ENCODE results near the gene THRB.

The THRB gene

GRCh38 chr3:24447836-24448235 lies 46.8 kb downstream of the THRB start:
- CTCF ChIA-PET = no interaction called here
- POLR2A ChIA-PET = no interaction called here
- no peak for TF ChIP-seq CTCF (IDR thresholded peaks at IDR 0.05; ENCODE audit: control extremely low read depth, extremely low read depth, low read depth, missing control alignments)
- no peak for DNase-seq (ENCODE audit: extremely low spot score)

GRCh38 chr3:24446032-24446431 lies 48.6 kb downstream of the THRB start:
- ChIA-PET POLR2A (no interaction called here), CTCF (no interaction called here)
- no peak for TF ChIP-seq CTCF (IDR thresholded peaks at IDR 0.05; ENCODE audit: control extremely low read depth, extremely low read depth, low read depth, missing control alignments)
- no peak for DNase-seq (ENCODE audit: extremely low spot score)

- no peak for DNase-seq (ENCODE audit: extremely low spot score)
- CTCF ChIA-PET = no interaction called here
- no peak for TF ChIP-seq CTCF (IDR thresholded peaks at IDR 0.05; ENCODE audit: control extremely low read depth, extremely low read depth, low read depth, missing control alignments)
- POLR2A ChIA-PET = no interaction called here
Observed at GRCh38 chr3:24443476-24443875, 51.2 kb downstream of the THRB start.

DNA sequence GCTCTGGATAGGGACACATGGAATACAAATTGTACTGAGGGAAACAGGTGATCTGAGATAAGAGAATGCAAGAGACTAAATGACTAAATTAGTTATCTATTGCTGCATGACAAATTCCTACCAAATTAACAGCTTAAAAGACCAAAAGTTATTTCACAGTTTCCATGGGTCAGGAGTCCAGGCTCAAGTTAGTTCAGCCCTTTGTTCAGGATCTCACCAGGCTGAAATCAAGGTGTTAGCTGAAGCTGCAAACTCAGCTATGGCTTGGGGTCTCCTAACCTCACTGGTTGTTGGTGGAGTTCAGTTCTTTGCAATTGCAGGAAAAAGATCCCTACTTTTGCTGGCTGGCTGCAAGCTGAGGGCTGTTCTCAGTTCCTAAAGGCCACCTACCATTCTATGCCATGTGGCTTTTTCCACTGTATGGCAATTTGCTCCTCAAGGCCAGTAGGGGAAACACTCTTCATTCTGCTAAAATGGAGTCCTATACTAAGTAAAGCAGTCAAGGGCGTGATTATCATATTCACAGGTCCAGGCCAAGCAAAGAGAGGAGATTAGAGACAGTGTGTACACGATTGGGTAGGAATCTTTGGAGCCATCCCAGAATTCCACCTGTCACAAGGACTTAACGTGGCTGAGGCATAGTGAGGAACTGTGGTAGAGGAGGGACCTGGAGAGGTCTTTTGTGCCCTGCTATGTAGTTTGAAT lies 53.7 kb downstream of the THRB start:
- POLR2A ChIA-PET = no interaction called here

GRCh38 chr3:24439021-24439420 lies 55.6 kb downstream of the THRB start:
- DNase-seq (ENCODE audit: extremely low spot score) = no peak
- TF ChIP-seq CTCF (IDR thresholded peaks at IDR 0.05; ENCODE audit: control extremely low read depth, extremely low read depth, low read depth, missing control alignments) = no peak
- ChIA-PET CTCF (no interaction called here), POLR2A (no interaction called here)

More for the DNA sequence above, 53.7 kb downstream of the THRB start:
- TF ChIP-seq CTCF (IDR thresholded peaks at IDR 0.05; ENCODE audit: control extremely low read depth, extremely low read depth, low read depth, missing control alignments) = no peak
- no peak for DNase-seq (ENCODE audit: extremely low spot score)
- CTCF ChIA-PET = interaction anchor here (1.0 kb wide), 1 partner anchor 14 kb away, joined by 3 read pairs; no protein-coding TSS in a partner anchor

- no peak for TF ChIP-seq CTCF (IDR thresholded peaks at IDR 0.05; ENCODE audit: control extremely low read depth, extremely low read depth, low read depth, missing control alignments)
- ChIA-PET CTCF (no interaction called here), POLR2A (no interaction called here)
- no peak for DNase-seq (ENCODE audit: extremely low spot score)
Observed at GRCh38 chr3:24437326-24437725, 57.3 kb downstream of the THRB start.
